HCT116 (cell line): Measurements from ENCODE around the gene CBR4. TPM values are rescaled to one million over a fixed set of nuclear protein-coding genes. Genes with fewer than 3 reads are reported as not detected.

Experiments used
- ATAC-seq: fragments of 200-7000 bp; cut with Tn5 transposase; 2 replicates; pipeline ENCODE4 v1.9.1; 2020; ENCODE audit warnings: mild to moderate bottlenecking, moderate library complexity
- BruUV-seq: library from RNA; stranded (reverse); fragments of 400-500 nt; replicated peaks from 2 replicates; lab custom pipeline; 2021; lab: Mats Ljungman, UMichigan
- CTCF ChIA-PET: fragments of 300-600 bp; sonication (Branson Sonifier 250); formaldehyde crosslinking; loops from one replicate; lab custom pipeline; 2021; ENCODE audit warnings: antibody characterized with exemption; lab: Charles Lee
- POLR2A ChIA-PET: fragments of 300-600, 350-600 bp; sonication (Branson Sonifier 250); formaldehyde crosslinking; loops from one replicate; lab custom pipeline; 2021; ENCODE audit warnings: antibody characterized with exemption; lab: Charles Lee
- RAD21 ChIA-PET, 2 experiments: fragments of 300-600 bp; sonication (Branson Sonifier 250); formaldehyde crosslinking; loops; one replicate each; lab custom pipeline; 2023; ENCODE audit warnings: low total read pairs in 2 of 2; ENCODE audit not compliant: uncharacterized antibody in 2 of 2, unreplicated experiment in 2 of 2, low non-redundant PET in 1 of 2; lab: Charles Lee
- DNase-seq: peaks from one replicate; pipeline ENCODE4 v3.0.0-alpha.2; 2010; ENCODE audit warnings: low read depth, low spot score
- H2AFZ ChIP-seq: fragments of 200-600 bp; shearing (Covaris generic), sonication (generic); 2 replicates; pipeline ENCODE4 v1.6.1; 2017; ENCODE audit warnings: low read depth, mixed run types, mixed read lengths, antibody characterized with exemption, low read length; ENCODE audit not compliant: poor library complexity, severe bottlenecking
- H3K27ac ChIP-seq: 2 replicates; pipeline ENCODE4 v1.5.1; 2012; ENCODE audit warnings: low read depth, low read length
- H3K27me3 ChIP-seq: fragments of 200-600 bp; sonication (generic); 2 replicates; pipeline ENCODE4 v1.6.1; 2016; ENCODE audit warnings: mixed run types, low read length, mixed read lengths; ENCODE audit not compliant: insufficient read depth
- H3K36me3 ChIP-seq, 2 experiments: fragments of 200-500 bp in 1 of 2; fragments of 200-600 bp in 1 of 2; sonication (Bioruptor generic) in 1 of 2; sonication (generic) in 1 of 2; 2 replicates each; pipeline versions ENCODE4 v1.5.1 to v1.6.1; 2014 to 2016; ENCODE audit warnings: low read length in 2 of 2, inconsistent platforms in 1 of 2, mixed read lengths in 1 of 2, mixed run types in 1 of 2; ENCODE audit not compliant: insufficient read depth in 2 of 2, control insufficient read depth in 1 of 2
- H3K4me1 ChIP-seq, 2 experiments: fragments of 200-600 bp in 1 of 2; sonication (generic) in 1 of 2; 2 replicates each; pipeline versions ENCODE4 v1.5.1 to v1.6.1; 2012 to 2017; ENCODE audit warnings: low read length in 2 of 2, inconsistent platforms in 1 of 2, mild to moderate bottlenecking in 1 of 2, mixed read lengths in 1 of 2, mixed run types in 1 of 2, moderate library complexity in 1 of 2; ENCODE audit not compliant: insufficient read depth in 2 of 2, control insufficient read depth in 1 of 2
- H3K4me2 ChIP-seq: fragments of 200-600 bp; sonication (generic); 2 replicates; pipeline ENCODE4 v1.6.1; 2017; ENCODE audit warnings: mixed run types, low read length, mixed read lengths
- H3K4me3 ChIP-seq, 2 experiments: fragments of 200-600 bp in 1 of 2; sonication (generic) in 1 of 2; replicated peaks in 1 of 2; 2 replicates each; pipeline ENCODE4 v1.5.1; 2011 to 2016; ENCODE audit warnings: low read length in 2 of 2, control low read depth in 1 of 2, low read depth in 1 of 2, mild to moderate bottlenecking in 1 of 2, mixed read lengths in 1 of 2, mixed run types in 1 of 2
- H3K79me2 ChIP-seq: fragments of 200-600 bp; sonication (generic); 2 replicates; pipeline ENCODE4 v1.6.1; 2017; ENCODE audit warnings: mild to moderate bottlenecking, mixed run types, low read length, moderate library complexity, mixed read lengths; ENCODE audit not compliant: insufficient read depth
- H3K9ac ChIP-seq: fragments of 200-600 bp; sonication (generic); 2 replicates; pipeline ENCODE4 v1.6.1; 2016; ENCODE audit warnings: low read length, mixed read lengths
- H3K9me2 ChIP-seq: fragments of 200-600 bp; sonication (generic), shearing (Covaris generic); 2 replicates; pipeline ENCODE4 v1.6.1; 2017; ENCODE audit warnings: mixed run types, mild to moderate bottlenecking, moderate library complexity; ENCODE audit not compliant: insufficient read depth
- H3K9me3 ChIP-seq, 2 experiments: fragments of 200-500 bp in 1 of 2; fragments of 200-600 bp in 1 of 2; sonication (Bioruptor generic) in 1 of 2; sonication (generic) in 1 of 2; 2 replicates each; pipeline ENCODE4 v1.6.1; 2014 to 2017; ENCODE audit warnings: low read length in 2 of 2, mixed read lengths in 2 of 2, inconsistent platforms in 1 of 2, low read depth in 1 of 2, mild to moderate bottlenecking in 1 of 2, mixed run types in 1 of 2, moderate library complexity in 1 of 2; ENCODE audit not compliant: control insufficient read depth in 1 of 2, insufficient read depth in 1 of 2
- H4K20me1 ChIP-seq: fragments of 200-600 bp; sonication (generic), shearing (Covaris generic); 2 replicates; pipeline ENCODE4 v1.6.1; 2017; ENCODE audit warnings: mixed run types, mild to moderate bottlenecking, moderate library complexity; ENCODE audit not compliant: insufficient read depth
- CTCF ChIP-seq, 3 experiments: fragments of 200-600 bp in 1 of 3; sonication (generic) in 1 of 3; IDR thresholded peaks in 2 of 3; conservative IDR thresholded peaks in 1 of 3; 2 replicates each; pipeline ENCODE4 v1.5.1; 2012 to 2017; ENCODE audit warnings: low read depth in 2 of 3, low read length in 2 of 3, antibody characterized with exemption in 1 of 3, borderline replicate concordance in 1 of 3, control low read depth in 1 of 3, mild to moderate bottlenecking in 1 of 3, mixed read lengths in 1 of 3, mixed run types in 1 of 3, moderate library complexity in 1 of 3; ENCODE audit not compliant: insufficient read depth in 1 of 3
- ELF1 ChIP-seq: IDR thresholded peaks from 2 replicates; pipeline ENCODE4 v1.6.1; 2012; ENCODE audit warnings: low read depth, borderline replicate concordance
- EZH2 ChIP-seq: fragments of 200-600 bp; sonication (generic); IDR thresholded peaks from 2 replicates; pipeline ENCODE4 v1.6.1; 2017; ENCODE audit warnings: antibody characterized with exemption, mixed run types
- FOSL1 ChIP-seq: IDR thresholded peaks from 2 replicates; pipeline ENCODE4 v1.6.1; 2012; ENCODE audit warnings: low read depth
- RAD21 ChIP-seq: IDR thresholded peaks from 2 replicates; pipeline ENCODE4 v1.6.1; 2012; ENCODE audit warnings: low read depth, mild to moderate bottlenecking
- TCF7L2 ChIP-seq: IDR thresholded peaks from 2 replicates; pipeline ENCODE4 v1.7.0; 2011; ENCODE audit warnings: borderline replicate concordance, inconsistent platforms; ENCODE audit not compliant: insufficient read depth, insufficient read length; ENCODE audit errors: extremely low read depth
- ZNF274 ChIP-seq: fragments of 200-500 bp; sonication (Bioruptor generic); IDR thresholded peaks from 2 replicates; pipeline ENCODE4 v1.6.1; 2014; ENCODE audit warnings: mild to moderate bottlenecking, low read depth, low read length, inconsistent platforms
- intact Hi-C: fragments of 100-400 bp; cut with micrococcal nuclease; formaldehyde crosslinking; loops from 2 replicates; pipeline ENCODE4 v1.10.0; 2022
- total RNA-seq: library from RNA; stranded (reverse); gene quantifications from one replicate; pipeline ENCODE4 v1.2.1, GENCODE V29; 2021; ENCODE audit not compliant: unreplicated experiment

Gene CBR4
- total RNA-seq, 1 experiment from 2014 or later = 32.3 TPM

- Histone ChIP-seq H3K4me1 (peaks cover 13 to 19% of the 10 kb centered on the region in 2 experiments), H3K9me2 (no peaks in the 10 kb centered on the region), H2AFZ (no peak overlapping the region), H3K27ac (no peak overlapping the region), H3K4me3 (no peak overlapping the region), H3K4me2 (no peak overlapping the region), H3K9ac (no peak overlapping the region), H4K20me1 (no peaks in the 10 kb centered on the region), H3K36me3 (peaks cover 4 to 11% of the 10 kb centered on the region in 2 experiments; a peak in 2 of 4 replicates), H3K79me2 (no peaks in the 10 kb centered on the region), H3K9me3 (no peaks in the 10 kb centered on the region), H3K27me3 (no peaks in the 10 kb centered on the region)
- TF ChIP-seq FOSL1 (no peak), CTCF (IDR thresholded peaks at IDR 0.05 in 2 of 3, conservative IDR thresholded peaks at IDR 0.05 in 1 of 3; ENCODE audit: borderline replicate concordance in 1 of 3, insufficient read depth in 1 of 3, low read depth in 2 of 3, low read length in 2 of 3) (peak in 2 of 3 experiments; percentile 28 to 47; a peak in 3 of 6 replicates), EZH2 (no peak), RAD21 (peak; percentile 60)
- DNase-seq = no peak
- ChIA-PET CTCF (interaction anchor here (1.3 to 1.4 kb wide), 2 partner anchors 14 to 16 kb away, joined by 3 to 8 read pairs; partner anchors contain the start of gene CBR4), RAD21 (no interaction called here), POLR2A (no interaction called here)
- BruUV-seq = no TSS peak
- intact Hi-C loops = no loop called here
- peak; percentile 66; the same call in 1 of the 2 replicates for ATAC-seq
These were observed 14.3 kb downstream of the CBR4 start for GRCh38 chr4:168995537-168996295.

GRCh38 chr4:168994958-168995357 lies 15.1 kb downstream of the CBR4 start:
- ATAC-seq (no peak), DNase-seq (no peak)
- H3K9me3 ChIP-seq = no peaks in the 10 kb centered on the region
- H3K79me2 ChIP-seq = no peaks in the 10 kb centered on the region
- no peaks in the 10 kb centered on the region for H3K9me2 ChIP-seq
- no peak overlapping the region for H3K27ac ChIP-seq
- peaks cover 2 to 11% of the 10 kb centered on the region in 2 experiments; a peak in 2 of 4 replicates for H3K36me3 ChIP-seq
- RAD21 ChIA-PET = no interaction called here
- H2AFZ ChIP-seq = no peak overlapping the region
- H3K27me3 ChIP-seq = no peaks in the 10 kb centered on the region
- H3K4me1 ChIP-seq = peaks cover 13 to 19% of the 10 kb centered on the region in 2 experiments
- CTCF ChIA-PET = no interaction called here
- H3K4me3 ChIP-seq = no peak overlapping the region
- POLR2A ChIA-PET = no interaction called here
- no peak overlapping the region for H3K4me2 ChIP-seq
- intact Hi-C loops = no loop called here
- H4K20me1 ChIP-seq = no peaks in the 10 kb centered on the region
- BruUV-seq = no TSS peak
- no peak overlapping the region for H3K9ac ChIP-seq
- TF ChIP-seq FOSL1 = no peak
- no peak for TF ChIP-seq ZNF274
- no peak for TF ChIP-seq EZH2
- no peak for TF ChIP-seq ELF1
- no peak for TF ChIP-seq TCF7L2
